BJ (cell line): ENCODE results near the gene MYO18B. TPM values are rescaled to one million over a fixed set of nuclear protein-coding genes. Genes with fewer than 3 reads are reported as not detected.

Experiments used
- CTCF ChIA-PET: fragments of 350-600 bp; formaldehyde crosslinking; extraction: SDS; loops from one replicate; lab custom pipeline; 2021; ENCODE audit warnings: antibody characterized with exemption, inconsistent platforms; lab: Yijun Ruan, JAX
- POLR2A ChIA-PET: fragments of 300-600 bp; sonication (Branson Sonifier 250); formaldehyde crosslinking; extraction: SDS; loops from one replicate; lab custom pipeline; 2021; ENCODE audit warnings: antibody characterized with exemption; lab: Charles Lee
- DNase-seq: peaks from one replicate; pipeline ENCODE4 v3.0.0-alpha.2; 2011; ENCODE audit warnings: low read depth
- H3K27me3 ChIP-seq: 2 replicates; pipeline ENCODE4 v1.6.0; 2011; ENCODE audit warnings: low read length; ENCODE audit not compliant: control insufficient read depth, insufficient read depth
- H3K36me3 ChIP-seq: 2 replicates; pipeline ENCODE4 v1.5.1; 2011; ENCODE audit warnings: low read length; ENCODE audit not compliant: control insufficient read depth, insufficient read depth
- H3K4me3 ChIP-seq: 2 replicates; pipeline ENCODE4 v1.5.1; 2011; ENCODE audit warnings: low read depth, mild to moderate bottlenecking, control low read depth, low read length
- CTCF ChIP-seq: IDR thresholded peaks from 2 replicates; pipeline ENCODE4 v1.5.1; 2011; ENCODE audit warnings: low read depth, mild to moderate bottlenecking, control low read depth, inconsistent platforms, low read length, moderate library complexity; ENCODE audit not compliant: insufficient read depth
- polyA plus RNA-seq: library from polyadenylated mRNA; depleted of rRNA; stranded (reverse); fragments of >200 nt; gene quantifications from 2 replicates; pipeline ENCODE4 v1.2.3, GENCODE V29; 2011

The MYO18B gene
- polyA plus RNA-seq, 1 experiment, result not detected

- no peaks in the 10 kb centered on the region for H3K27me3 ChIP-seq
- no peaks in the 10 kb centered on the region for H3K36me3 ChIP-seq
- no peak for TF ChIP-seq CTCF
- ChIA-PET CTCF (interaction anchor here (0.6 to 8.6 kb wide), 3 partner anchors 321 to 551 kb away, joined by 3 to 87 read pairs (median 4); no protein-coding TSS in a partner anchor), POLR2A (no interaction called here)
- no peak for DNase-seq
- no peak overlapping the region for H3K4me3 ChIP-seq
Observed at GRCh38 chr22:25780673-25781072, 38.7 kb downstream of the MYO18B start.

- H3K27me3 ChIP-seq, result no peaks in the 10 kb centered on the region
- no peaks in the 10 kb centered on the region for H3K36me3 ChIP-seq
- TF ChIP-seq CTCF, result no peak
- DNase-seq, result no peak
- no peak overlapping the region for H3K4me3 ChIP-seq
- ChIA-PET POLR2A (no interaction called here), CTCF (interaction anchor here (0.8 to 1.6 kb wide), 5 partner anchors 9 to 584 kb away, joined by 3 to 8 read pairs (median 4); no protein-coding TSS in a partner anchor)
Observed at GRCh38 chr22:25781801-25782200, 39.8 kb downstream of the MYO18B start.

GRCh38 chr22:25782831-25783230 is 40.8 kb downstream of the MYO18B start:
- Histone ChIP-seq H3K4me3 (no peak overlapping the region), H3K36me3 (no peaks in the 10 kb centered on the region), H3K27me3 (no peaks in the 10 kb centered on the region)
- TF ChIP-seq CTCF, result no peak
- ChIA-PET POLR2A (no interaction called here), CTCF (interaction anchor here (1.2 kb wide), 2 partner anchors 10 to 583 kb away, joined by 3 to 8 read pairs; no protein-coding TSS in a partner anchor)
- DNase-seq, result no peak

GRCh38 chr22:25783856-25784255 is 41.9 kb downstream of the MYO18B start:
- POLR2A ChIA-PET, result no interaction called here
- no peak overlapping the region for H3K4me3 ChIP-seq
- CTCF ChIA-PET, result interaction anchor here (1.2 to 1.7 kb wide), 2 partner anchors 11 to 14 kb away, joined by 3 to 7 read pairs; no protein-coding TSS in a partner anchor
- H3K27me3 ChIP-seq, result 0 out of 2 replicates have a peak, but pooled peaks cover 1% of the 10 kb centered on the region
- no peaks in the 10 kb centered on the region for H3K36me3 ChIP-seq
- TF ChIP-seq CTCF, result no peak
- no peak for DNase-seq

- CTCF ChIA-PET, result interaction anchor here (0.9 to 1.1 kb wide), 2 partner anchors 13 to 534 kb away, joined by 3 to 5 read pairs; no protein-coding TSS in a partner anchor
- no peak for TF ChIP-seq CTCF
- no peak for DNase-seq
- H3K27me3 ChIP-seq, result 0 out of 2 replicates have a peak, but pooled peaks cover 1% of the 10 kb centered on the region
- H3K36me3 ChIP-seq, result no peaks in the 10 kb centered on the region
- POLR2A ChIA-PET, result no interaction called here
- H3K4me3 ChIP-seq, result no peak overlapping the region
Observed at GRCh38 chr22:25786165-25786564, 44.2 kb downstream of the MYO18B start.
